Stimulated activated naive CD4-positive, alpha-beta T cell (primary cell): Measurements from ENCODE around the gene KCNN2.

Source experiments
- DNase-seq, 6 experiments: peaks; one replicate each; lab custom pipeline; 2025; lab: John Stamatoyannopoulos, UW

Gene KCNN2

DNA sequence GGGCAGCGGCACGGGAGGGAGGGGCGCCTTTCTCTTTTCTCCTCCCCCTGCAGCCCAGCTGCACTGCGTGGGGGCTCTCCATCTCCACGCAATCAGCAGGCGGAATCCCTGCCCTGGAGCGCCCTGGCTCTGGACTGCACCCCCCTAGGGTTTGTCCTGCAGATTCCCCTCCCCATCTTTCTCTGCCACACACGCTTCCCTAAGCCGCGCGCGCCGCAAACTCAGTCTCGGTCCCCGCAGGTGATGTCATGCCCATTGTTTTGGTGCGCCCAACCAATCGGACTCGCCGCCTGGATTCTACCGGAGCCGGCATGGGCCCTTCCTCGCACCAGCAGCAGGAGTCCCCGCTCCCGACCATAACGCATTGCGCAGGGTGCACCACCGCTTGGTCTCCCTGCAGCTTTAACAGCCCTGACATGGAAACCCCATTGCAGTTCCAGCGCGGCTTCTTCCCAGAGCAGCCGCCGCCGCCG, at the start of gene KCNN2:
TSS of gene KCNN2 (plus strand) at position 347 of the 473 bp plus-strand sequence. CDS start at position 417, 70 bp downstream.
- DNase-seq, result no peak

DNA sequence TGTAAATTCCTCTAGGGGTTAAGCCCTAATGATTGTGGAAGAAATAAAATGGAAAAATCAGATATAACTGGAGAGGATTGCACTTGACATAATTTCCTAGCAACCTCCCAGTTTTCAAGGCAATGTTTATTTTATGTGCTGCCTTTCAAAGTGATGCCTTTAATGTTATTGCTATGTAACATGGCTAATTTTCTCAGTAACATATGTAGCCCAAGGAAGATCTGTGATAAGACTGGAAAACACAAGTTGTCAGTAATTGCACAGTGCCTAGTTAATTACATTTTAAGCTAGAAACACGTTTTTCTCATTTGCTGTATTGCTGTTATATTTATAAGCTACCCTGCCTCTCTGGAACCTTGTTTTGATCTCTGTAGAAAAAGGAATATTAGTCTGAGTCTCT, 49.2 kb upstream of the KCNN2 start:
- no peak for DNase-seq

DNA sequence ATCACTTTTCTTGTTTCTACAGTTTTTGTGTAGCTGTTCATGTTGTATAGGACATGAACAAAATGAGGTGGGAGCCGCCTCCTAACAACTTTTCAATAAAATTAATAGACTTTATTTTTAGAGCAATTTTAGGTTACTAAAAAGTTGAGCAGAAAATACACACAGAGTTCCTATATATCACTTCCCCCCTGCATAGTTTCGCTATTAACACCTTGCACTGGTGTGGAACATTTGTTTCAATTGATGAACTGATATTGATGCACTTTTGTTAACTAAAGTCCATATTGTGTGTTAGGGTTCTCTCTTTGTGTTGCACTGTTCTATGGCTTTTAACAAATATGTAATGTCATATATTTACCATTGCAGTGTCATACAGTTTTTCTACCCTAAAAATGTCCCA, 47.8 kb upstream of the KCNN2 start:
- no peak for DNase-seq

DNA sequence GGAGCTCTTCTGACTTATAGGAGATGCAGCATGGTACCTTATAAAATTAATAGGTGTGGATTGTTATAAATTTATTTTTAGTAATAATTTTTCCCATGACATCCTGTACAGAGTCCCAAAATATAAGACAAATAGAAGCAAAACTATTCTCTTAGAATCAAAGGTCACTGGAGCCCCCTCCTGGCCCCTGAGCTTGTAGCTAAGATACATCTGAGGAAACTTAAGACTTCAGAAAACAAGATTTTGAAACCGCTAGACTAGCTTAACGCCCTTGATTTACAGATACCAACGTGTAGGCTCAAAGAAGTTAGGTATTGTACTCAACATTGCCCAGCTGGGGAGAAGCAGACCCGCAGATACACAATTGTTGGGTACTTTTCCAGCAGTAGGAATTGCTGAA, 45.7 kb upstream of the KCNN2 start:
- DNase-seq, result no peak

DNA sequence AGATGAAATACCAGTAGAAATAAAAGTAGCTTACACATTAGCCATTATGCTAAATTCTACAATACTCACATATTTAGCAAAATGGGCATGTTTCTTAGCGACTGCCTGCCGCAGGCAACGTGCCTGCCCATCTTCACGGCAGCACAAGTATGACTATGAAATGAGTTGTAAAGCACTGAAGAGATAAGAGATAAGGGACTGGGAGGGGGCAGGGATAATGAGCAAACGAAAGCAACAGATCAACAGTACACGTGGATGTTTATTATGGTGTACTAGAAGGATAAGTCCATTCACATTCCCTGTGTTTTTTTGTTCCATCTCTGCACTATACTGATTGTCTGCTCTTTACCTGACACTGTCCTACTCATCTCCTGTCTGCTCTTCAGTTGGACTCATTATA, 44.1 kb upstream of the KCNN2 start:
- no peak for DNase-seq

DNA sequence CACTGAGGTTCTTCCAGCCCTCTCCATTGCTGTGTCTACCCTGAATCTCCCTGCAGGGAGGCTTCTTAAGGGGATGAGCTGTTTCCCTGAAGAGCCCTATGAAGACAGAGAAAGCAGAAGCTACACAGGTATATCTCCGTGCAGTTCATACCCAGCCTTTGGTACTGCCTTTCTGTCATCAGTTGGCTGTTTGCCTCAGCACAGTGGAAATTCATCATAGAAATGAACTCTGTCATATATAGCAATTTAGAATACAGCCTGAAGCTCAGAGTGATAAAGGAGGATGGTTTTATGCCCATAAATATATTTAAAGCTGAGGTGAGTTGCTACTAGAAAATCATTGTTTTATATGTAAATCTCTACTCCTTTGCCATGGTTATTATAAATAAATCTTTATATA, 42.6 kb upstream of the KCNN2 start:
- no peak for DNase-seq

DNA sequence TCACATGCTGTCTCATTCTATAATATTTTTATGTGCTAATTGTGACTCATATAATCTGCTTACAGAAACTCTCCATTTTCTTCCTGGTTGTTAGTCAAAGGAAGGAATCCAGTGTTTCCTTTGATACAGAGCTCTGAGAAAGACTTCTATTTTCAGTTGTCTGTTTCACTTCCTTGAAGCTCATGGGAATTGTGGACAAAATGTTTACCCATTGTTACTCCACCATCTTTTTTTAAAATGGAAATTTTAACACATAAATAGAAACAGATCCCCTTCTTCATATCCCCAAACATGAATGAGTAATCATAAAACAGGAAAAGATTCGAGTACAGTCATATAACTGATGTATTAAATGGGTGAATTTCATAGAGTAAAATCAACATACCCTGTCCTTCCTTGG, 42.0 kb upstream of the KCNN2 start:
- DNase-seq, result no peak

DNA sequence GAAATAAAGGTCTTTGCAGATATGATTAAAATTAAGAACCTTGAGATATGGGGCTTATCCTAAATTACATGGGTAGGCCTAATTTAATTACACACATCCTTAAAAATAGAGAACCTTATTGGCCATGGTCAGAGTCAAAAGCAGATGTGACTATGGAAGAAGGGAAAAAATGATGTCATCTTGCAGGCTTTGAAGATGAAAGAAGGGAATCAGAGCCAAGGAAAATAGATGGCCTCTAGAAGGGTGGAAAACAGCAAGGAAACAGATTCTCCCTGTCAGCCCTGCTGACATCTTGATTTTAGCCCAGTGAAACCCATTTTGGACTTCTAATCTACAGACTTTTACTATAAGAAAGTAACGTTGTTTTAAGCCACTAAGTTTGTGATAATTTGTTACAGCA, 37.6 kb upstream of the KCNN2 start:
- DNase-seq, result no peak

DNA sequence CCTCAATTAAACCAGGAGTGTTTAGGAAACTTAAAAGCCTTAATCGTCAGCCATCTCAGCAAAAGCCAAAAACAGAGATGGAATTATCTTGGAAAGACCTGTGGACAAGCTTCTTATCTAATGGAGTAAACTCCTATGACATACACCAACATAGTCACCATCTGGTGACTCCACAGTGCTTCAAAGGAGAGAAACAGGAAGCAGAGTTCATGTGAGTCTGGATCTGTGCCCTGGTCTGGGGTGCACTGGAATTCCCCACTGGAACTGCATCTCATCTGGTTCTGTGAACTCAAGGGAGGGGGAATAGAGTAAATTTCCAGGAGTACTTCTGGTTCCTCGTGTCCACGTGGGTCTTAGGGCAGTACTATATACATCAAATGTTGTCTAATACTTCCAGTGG, 36.3 kb upstream of the KCNN2 start:
- no peak for DNase-seq

DNA sequence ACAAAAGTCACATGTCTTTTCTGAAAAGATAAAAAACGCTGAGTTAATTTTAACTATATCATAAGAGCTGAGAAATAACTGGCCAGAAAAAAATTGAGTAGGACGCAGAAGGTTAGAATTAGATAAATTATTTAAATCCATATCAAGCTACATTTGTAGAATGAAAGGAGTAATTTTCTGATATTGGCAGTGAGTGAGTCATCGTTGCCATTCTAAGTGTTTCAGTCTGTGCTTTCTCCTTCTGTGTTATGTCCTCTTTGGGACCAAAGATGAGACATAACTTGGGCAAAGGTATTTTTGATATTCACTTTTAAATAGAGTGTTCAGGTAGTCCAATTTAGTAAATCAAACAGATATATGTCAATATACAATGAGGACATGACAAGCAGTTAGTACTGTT, 34.4 kb upstream of the KCNN2 start:
- no peak for DNase-seq

DNA sequence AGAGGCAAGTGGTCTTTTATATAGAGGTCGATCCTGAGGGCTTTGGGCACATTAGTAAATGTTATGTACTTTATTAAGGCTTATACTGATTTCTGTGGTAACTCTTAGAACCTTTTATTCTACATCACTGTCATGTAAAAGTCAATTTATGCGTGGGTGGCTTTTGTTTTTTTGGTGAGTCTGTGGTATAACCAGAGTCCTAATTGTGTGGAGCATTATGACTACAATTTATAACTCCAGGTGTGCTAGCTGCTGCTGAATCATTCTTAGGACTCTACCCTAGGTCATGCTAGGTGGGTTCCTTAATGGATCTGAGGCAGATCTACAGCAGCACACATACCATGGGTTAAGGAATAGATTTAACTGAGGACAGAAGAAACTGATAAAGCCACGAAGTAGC, 33.9 kb upstream of the KCNN2 start:
- DNase-seq, result no peak

DNA sequence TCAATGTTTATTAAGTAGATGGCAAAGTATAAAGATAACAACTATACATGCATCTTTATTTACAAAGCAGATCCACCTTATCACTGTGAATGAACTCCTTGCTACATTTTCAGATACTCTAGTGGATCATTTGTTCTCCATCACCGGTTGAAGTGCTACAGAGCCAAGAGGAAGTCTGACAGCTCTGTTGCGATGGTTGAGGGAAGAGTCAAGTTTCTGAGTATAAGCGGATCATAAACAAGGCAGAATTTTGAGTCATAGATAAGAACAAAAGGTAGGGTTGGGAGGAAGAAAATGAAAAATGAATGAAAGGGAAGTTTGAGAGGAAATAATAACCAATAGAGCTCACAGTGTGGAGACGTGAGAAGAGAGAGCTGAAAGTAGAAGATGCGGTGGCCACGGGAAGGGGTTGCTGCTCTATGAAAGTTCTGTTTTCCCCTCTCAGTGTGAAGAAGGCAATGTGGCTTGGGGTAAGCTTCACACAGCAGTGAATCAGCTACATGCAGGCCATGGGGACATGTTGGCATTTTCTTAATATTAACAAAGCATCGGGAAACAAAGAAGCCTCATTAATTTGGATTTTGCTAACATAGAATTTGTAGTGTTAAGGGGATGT, 30.8 kb upstream of the KCNN2 start:
- DNase-seq, result no peak

DNA sequence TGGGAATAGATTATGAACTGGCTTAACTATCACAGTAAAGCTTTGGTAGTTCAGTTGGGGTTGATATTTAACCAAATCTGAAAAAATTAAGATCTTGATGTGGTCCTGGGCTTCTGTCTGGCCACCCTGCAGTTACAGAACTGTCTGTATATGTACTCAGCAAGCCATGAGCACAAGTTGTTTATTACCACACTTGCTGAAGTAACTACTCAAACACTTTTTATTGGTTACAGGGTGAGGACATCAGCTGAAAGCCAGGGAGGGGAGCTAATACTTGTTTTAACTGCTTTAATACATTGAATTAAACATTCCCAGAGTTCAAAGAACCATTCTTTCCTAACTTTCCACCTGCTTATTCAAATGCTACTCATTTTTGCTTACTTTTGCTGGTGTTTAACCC, 29.4 kb upstream of the KCNN2 start:
- DNase-seq, result no peak

DNA sequence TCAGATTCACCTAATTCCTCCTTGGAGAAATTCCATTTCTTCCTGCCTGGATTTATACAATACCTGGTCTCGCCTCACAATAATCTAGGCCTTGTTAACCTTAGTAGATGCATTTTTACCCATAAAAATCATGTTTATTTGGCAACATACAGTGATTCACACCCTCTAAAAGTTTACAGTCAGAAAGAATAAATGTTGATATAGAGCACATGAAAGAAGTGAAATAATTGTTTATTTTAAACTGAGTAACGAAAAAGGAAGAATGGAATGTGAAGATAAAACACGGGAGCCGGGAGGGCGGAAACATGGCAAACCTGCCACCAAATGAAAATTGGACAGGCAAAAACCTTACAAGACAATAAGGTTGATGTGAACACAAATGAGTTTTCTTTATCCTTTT, 28.9 kb upstream of the KCNN2 start:
- DNase-seq, result no peak

DNA sequence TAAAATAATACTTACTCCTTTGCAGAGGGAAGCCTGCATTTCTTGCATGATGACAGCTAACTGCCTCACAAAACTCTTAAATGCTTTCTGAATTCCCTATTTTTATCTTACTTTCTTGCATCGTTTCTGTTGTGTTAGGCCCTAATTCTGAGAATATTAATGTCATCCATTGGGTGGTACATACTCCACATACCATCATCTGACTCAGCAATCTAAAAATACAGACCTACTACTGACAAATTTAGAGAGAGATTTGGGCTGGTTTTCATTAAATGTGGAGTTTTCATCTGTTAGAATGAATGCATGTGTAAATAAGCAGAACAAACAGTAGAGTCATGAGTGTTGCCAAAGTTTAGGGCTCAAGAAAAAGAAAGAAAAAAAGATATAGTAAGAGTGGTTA, 26.5 kb upstream of the KCNN2 start:
- DNase-seq, result no peak

DNA sequence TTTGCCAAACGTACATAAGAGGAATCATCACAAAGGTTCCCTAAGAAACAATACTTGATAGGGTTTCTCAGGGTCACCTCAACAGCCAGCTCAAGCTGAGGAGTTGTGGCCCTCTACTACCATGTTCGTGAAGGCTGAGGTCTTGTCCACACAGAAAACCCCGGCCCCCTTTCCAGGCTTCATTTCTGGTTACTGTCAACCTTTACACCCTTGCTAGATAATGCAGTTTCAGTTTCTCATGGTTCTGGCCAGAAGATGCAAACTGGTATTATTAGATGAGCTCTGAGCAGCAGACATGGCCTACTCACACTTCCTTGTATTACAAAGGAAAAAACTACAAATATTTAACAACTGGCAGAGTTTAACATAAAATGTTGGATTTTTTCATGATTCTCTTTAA, 22.8 kb upstream of the KCNN2 start:
- no peak for DNase-seq

DNA sequence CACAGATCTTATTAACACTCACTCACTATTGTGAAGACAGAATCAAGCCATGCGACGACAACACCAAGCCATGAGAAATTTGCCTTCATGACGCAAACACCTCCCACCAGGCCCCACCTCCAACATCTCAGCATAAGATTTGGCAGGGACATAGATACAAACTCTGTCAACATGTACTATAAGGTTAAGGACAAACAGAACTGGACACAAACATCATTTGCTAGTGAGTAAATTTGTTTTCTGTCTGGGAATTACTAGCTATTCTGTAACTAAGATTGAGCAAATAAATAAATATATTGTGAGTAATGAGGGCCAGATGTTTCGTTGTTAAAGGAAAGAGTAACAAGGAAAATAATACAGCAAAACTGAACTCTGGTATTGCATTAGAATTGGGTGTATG, 15.7 kb upstream of the KCNN2 start:
- DNase-seq, result no peak

DNA sequence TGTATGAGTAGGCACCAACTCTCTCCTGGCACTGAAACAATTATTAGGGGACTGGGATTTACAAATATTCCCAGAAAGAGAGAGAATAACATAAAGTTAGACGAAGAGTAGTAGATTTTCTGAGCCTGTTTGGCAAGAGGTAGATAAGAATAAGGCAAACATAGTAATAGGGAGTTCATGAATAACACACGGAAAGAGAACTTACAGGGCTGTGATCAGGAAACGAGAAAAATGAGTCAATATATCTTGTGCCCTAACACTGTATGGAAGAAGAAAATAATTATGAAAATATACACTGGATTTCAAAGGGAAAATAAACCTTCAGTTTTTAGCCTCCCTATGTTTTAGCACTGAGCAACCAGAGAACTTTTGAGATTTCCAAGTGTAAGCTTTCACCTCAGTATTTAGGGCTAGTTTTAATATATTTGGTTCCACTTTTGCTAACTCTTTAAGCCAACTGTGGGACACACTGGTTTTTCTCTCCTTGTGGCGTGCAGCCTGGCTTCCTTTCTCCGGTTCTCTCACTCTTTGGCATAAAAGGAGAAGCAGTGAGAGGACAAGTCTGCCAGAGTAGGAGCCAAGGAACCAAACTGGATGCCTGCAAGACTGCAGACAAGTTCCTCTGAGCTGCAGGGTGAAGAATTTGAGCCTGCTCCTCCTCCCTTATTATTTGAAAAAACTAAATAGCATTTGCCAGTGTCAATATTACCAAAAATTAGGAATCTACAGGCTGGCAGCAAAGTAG, 6.6 kb upstream of the KCNN2 start:
- no peak for DNase-seq

DNA sequence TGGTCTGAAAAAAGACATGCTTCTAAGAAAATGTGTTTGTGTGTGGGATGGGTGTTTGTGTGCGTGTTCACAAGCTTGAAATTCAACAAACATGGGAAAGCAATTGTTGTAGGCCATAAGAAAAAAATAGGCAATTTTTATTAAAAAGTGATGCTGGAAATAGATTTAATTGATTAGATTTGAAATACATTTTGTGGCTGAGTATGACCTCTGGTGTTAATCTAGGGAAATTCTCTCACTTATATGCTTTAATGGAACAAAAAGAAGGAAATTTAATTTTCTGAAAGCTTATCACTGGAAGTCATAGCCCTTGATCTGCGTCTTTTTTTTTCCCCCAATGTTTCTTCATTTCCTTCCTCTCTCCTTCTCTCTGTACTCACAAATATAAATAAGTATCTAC, 3.5 kb upstream of the KCNN2 start:
- no peak for DNase-seq

DNA sequence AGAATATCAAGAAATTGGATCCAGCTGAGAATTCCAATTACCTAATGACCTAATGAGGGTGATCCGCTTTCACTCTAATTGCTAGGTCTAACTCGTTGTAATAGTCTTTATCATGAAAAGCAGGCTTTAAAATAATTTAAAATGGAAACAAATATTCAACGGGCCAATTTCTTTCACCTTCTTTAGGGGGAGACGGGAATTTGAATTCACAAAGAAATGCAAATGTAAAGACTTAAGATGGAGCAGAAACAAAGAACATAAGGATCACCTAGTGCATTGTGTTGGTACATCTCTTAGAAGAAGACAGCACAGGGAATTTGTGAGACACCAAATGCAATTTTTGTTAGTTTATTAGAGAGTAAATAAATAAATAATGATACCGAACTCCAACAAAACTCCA, 1.5 kb upstream of the KCNN2 start:
- no peak for DNase-seq

DNA sequence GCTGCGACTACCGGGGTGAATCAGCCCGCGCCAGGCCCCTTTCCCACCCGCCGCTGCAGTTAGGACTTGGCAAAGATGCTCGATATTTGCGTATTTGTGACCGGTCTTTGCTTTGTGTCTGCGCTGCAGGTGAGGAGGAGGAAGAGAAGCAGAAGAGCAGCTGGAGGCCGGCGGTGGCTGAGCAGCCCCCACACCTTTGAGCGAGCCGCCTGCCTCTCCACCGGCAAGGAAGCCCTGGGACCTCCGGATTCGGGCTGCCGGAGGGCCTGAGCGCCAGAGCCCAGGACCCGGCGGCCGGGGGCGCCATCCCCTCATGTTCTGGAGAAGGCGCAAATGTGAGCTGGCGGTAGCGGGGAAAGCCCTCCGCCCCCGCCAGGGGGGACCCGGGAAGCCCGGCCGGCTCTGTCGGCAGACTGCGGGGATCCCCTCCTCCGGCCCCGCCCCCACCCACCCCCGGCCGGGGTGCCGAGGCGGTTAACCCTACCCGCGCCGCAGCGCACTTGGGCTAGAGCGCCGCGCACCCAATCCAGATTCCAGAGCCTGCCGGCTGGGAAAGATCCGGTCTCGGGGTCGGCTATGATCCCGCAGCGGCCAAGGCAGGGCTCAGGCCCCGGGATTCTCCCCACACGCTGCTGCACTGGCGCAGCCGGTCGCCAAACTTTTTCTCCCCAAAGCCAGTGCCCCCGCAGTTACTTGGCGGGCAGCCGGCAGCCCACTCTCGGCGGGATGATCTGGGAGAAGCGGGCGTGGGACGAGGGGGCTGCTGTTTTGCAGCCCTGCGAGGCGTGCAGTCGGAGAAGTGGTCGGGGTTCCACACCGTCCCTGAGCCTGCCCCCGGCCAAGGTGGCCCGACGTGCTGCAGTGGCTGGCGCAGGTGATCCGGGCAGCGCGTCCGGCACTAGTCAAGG, 800 bp upstream of the KCNN2 start:
- no peak for DNase-seq

DNA sequence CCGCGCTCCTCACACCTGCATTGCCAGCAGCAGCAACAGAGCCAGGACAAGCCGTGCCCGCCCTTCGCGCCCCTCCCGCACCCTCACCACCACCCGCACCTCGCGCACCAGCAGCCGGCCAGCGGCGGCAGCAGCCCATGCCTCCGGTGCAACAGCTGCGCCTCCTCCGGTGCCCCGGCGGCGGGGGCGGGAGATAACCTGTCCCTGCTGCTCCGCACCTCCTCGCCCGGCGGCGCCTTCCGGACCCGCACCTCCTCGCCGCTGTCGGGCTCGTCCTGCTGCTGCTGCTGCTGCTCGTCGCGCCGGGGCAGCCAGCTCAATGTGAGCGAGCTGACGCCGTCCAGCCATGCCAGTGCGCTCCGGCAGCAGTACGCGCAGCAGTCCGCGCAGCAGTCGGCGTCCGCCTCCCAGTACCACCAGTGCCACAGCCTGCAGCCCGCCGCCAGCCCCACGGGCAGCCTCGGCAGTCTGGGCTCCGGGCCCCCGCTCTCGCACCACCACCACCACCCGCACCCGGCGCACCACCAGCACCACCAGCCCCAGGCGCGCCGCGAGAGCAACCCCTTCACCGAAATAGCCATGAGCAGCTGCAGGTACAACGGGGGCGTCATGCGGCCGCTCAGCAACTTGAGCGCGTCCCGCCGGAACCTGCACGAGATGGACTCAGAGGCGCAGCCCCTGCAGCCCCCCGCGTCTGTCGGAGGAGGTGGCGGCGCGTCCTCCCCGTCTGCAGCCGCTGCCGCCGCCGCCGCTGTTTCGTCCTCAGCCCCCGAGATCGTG, 517 bp downstream of the KCNN2 start:
- DNase-seq, result no peak
